EH (cell line): ENCODE measurements around the gene KIF17.
A peak's percentile ranks its signal among the peaks of the same experiment; 100 is the strongest.

Source experiments
- DNase-seq: peaks from one replicate; pipeline ENCODE4 v3.0.0-alpha.2; 2015; ENCODE audit warnings: low read depth

Gene KIF17

GRCh38 chr1:20625176-20626097 is 92.4 kb downstream of the KIF17 start:
- DNase-seq: no peak

- DNase-seq: no peak
Observed at GRCh38 chr1:20624709-20625108, 93.1 kb downstream of the KIF17 start.

- no peak for DNase-seq
Observed at GRCh38 chr1:20621012-20621411, 96.8 kb downstream of the KIF17 start.

GRCh38 chr1:20619999-20620398 is 97.8 kb downstream of the KIF17 start:
- no peak for DNase-seq

GRCh38 chr1:20618550-20618949 is 99.3 kb downstream of the KIF17 start:
- DNase-seq: no peak

GRCh38 chr1:20616847-20617487 is 100.8 kb downstream of the KIF17 start:
- DNase-seq: no peak

GRCh38 chr1:20615946-20616846 is 101.6 kb downstream of the KIF17 start:
- peak; percentile 41 for DNase-seq

- no peak for DNase-seq
Observed at GRCh38 chr1:20614131-20614579, 103.7 kb downstream of the KIF17 start.
